SK-N-MC (cell line): ENCODE data around the gene PBX4.

Source experiments
- EZH2 ChIP-seq: fragments of 200-600 bp; sonication (generic); IDR thresholded peaks from one replicate; pipeline ENCODE4 v1.6.1; 2017; ENCODE audit warnings: antibody characterized with exemption
- FOXP2 ChIP-seq: optimal IDR thresholded peaks from 2 replicates; pipeline ENCODE3; 2011; ENCODE audit warnings: mild to moderate bottlenecking, moderate library complexity; ENCODE audit not compliant: insufficient read depth; ENCODE audit errors: extremely low read length, control extremely low read depth
- POLR2AphosphoS5 ChIP-seq: IDR thresholded peaks from 2 replicates; pipeline ENCODE4 v1.6.1; 2012; ENCODE audit warnings: mild to moderate bottlenecking, low read depth, low read length, borderline replicate concordance

GRCh38 chr19:19628501-19629134, 10.1 kb upstream of the PBX4 start:
- no peak for TF ChIP-seq POLR2AphosphoS5
- no peak for TF ChIP-seq EZH2
- TF ChIP-seq FOXP2, result no peak
